HL-60/S4 treated with phorbol 12-myristate 13-acetate at 8.2 ng/mL for 4 days and 3 days (cell line): ENCODE data around the gene RER1.

ENCODE experiments used
- in situ Hi-C: fragments of 300-500 bp; cut with MboI; formaldehyde crosslinking; loops from 2 replicates; pipeline ENCODE4 v1.15.0; 2022; ENCODE audit warnings: low sequenced_read_pairs

Gene RER1

GRCh38 chr1:2386636-2387611 lies 4.7 kb upstream of the RER1 start:
- in situ Hi-C loops: no loop called here

- in situ Hi-C loops: no loop called here
Measured at GRCh38 chr1:2388004-2388913, 3.4 kb upstream of the RER1 start.

- in situ Hi-C loops: no loop called here
Measured at GRCh38 chr1:2389644-2390043, 2.0 kb upstream of the RER1 start.

GRCh38 chr1:2391931-2392509 lies 379 bp downstream of the RER1 start:
- in situ Hi-C loops: no loop called here

- in situ Hi-C loops: no loop called here
Measured at GRCh38 chr1:2392686-2393085, 1.0 kb downstream of the RER1 start.

GRCh38 chr1:2393471-2393877 lies 1.8 kb downstream of the RER1 start:
- in situ Hi-C loops: no loop called here

GRCh38 chr1:2394220-2394619 lies 2.6 kb downstream of the RER1 start:
- in situ Hi-C loops: no loop called here

- in situ Hi-C loops: no loop called here
Measured at GRCh38 chr1:2394761-2395160, 3.1 kb downstream of the RER1 start.

GRCh38 chr1:2395245-2395644 lies 3.6 kb downstream of the RER1 start:
- in situ Hi-C loops: no loop called here

GRCh38 chr1:2396059-2396458 lies 4.4 kb downstream of the RER1 start:
- in situ Hi-C loops: no loop called here

GRCh38 chr1:2396476-2396875 lies 4.8 kb downstream of the RER1 start:
- in situ Hi-C loops: no loop called here

- in situ Hi-C loops: no loop called here
Measured at GRCh38 chr1:2397007-2397679, 5.5 kb downstream of the RER1 start.

GRCh38 chr1:2398871-2399270 lies 7.2 kb downstream of the RER1 start:
- in situ Hi-C loops: no loop called here

- in situ Hi-C loops: no loop called here
Measured at GRCh38 chr1:2399890-2400575, 8.4 kb downstream of the RER1 start.

GRCh38 chr1:2400576-2400909 lies 8.9 kb downstream of the RER1 start:
- in situ Hi-C loops: no loop called here

- in situ Hi-C loops: no loop called here
Measured at GRCh38 chr1:2400950-2401649, 9.5 kb downstream of the RER1 start.

GRCh38 chr1:2402420-2402819 lies 10.8 kb downstream of the RER1 start:
- in situ Hi-C loops: no loop called here

- in situ Hi-C loops: no loop called here
Measured at GRCh38 chr1:2403273-2403672, 11.6 kb downstream of the RER1 start.

- in situ Hi-C loops: no loop called here
Measured at GRCh38 chr1:2404142-2404889, 12.7 kb downstream of the RER1 start.
